ENCODE measurements around the gene TMED10. TPM values are rescaled to one million over a fixed set of nuclear protein-coding genes. Genes with fewer than 3 reads are reported as not detected.
A peak's percentile ranks its signal among the peaks of the same experiment; 100 is the strongest.
"Not testable (repeated sequence)": the region's sequence is repeated elsewhere in the genome, so short reads cannot be mapped to it uniquely, and the experiment has no call there.

Gene TMED10
- total RNA-seq, 1 donor, result 306 TPM

DNA sequence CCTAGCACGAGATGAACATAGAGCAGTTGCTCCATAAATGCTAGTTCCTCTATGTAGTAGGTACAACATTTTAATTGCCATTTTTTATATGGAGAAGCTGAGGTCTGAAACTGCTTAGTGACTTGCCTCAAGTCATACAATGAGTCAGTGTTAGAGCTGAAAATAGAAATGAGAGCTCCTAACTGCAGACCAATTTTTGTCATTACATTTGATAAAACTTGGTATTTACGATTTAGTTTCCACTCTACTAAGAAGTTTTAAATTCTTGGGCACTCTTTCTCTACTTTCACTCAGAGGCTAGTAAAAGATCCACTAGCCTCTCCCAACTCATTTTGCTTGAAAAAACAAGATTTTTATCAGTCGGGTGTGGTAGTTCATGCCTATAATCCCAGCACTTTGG is 8.1 kb upstream of the TMED10 start:
- Histone ChIP-seq H3K79me2 (ENCODE audit: insufficient read depth, low read length) (no peaks in the 10 kb centered on the region), H2AFZ (ENCODE audit: low read length) (peak overlapping the region; percentile 33), H4K20me1 (ENCODE audit: insufficient read depth, low read length) (no peaks in the 10 kb centered on the region), H3K9me3 (ENCODE audit: low read depth, low read length) (no peaks in the 10 kb centered on the region), H3K4me1 (ENCODE audit: insufficient read depth, low read length) (peaks cover 33% of the 10 kb centered on the region), H3K27ac (ENCODE audit: low read depth, low read length) (peak overlapping the region; percentile 80), H3K27me3 (ENCODE audit: insufficient read depth, low read length) (no peaks in the 10 kb centered on the region), H3K4me2 (ENCODE audit: insufficient read depth, low read length) (peak overlapping the region; percentile 48), H3K4me3 (ENCODE audit: insufficient read depth, low read length) (no peak overlapping the region), H3K36me3 (ENCODE audit: insufficient read depth, low read length) (no peaks in the 10 kb centered on the region)
- no peak for TF ChIP-seq CTCF (IDR thresholded peaks at IDR 0.05; ENCODE audit: extremely low read depth, low read depth, low read length)
- peak; percentile 77 for DNase-seq (ENCODE audit: insufficient read length, low spot score, missing footprints)

DNA sequence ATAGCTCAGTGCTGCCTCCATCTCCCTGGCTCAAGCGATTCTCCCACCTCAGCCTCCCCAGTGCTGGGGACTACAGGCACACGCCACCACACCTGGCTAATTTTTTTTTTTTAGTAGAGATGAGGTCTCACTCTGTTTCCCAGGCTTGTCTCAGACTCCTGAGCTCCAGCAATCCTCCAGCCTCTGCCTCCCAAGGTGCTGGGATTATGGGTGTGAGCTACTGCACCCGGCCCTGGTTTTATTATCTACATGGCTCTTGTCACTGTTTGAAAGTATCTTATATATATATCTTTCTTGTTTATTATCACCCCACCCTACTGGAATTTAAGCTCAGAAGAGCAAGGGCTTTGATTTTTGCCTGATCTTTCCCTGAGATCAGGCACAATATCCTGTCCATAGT is 7.6 kb upstream of the TMED10 start:
- TF ChIP-seq CTCF (IDR thresholded peaks at IDR 0.05; ENCODE audit: extremely low read depth, low read depth, low read length), result no peak
- Histone ChIP-seq H3K9me3 (ENCODE audit: low read depth, low read length) (no peaks in the 10 kb centered on the region), H3K27me3 (ENCODE audit: insufficient read depth, low read length) (no peaks in the 10 kb centered on the region), H3K27ac (ENCODE audit: low read depth, low read length) (peak overlapping the region; percentile 80), H3K79me2 (ENCODE audit: insufficient read depth, low read length) (no peaks in the 10 kb centered on the region), H4K20me1 (ENCODE audit: insufficient read depth, low read length) (no peaks in the 10 kb centered on the region), H3K36me3 (ENCODE audit: insufficient read depth, low read length) (no peaks in the 10 kb centered on the region), H2AFZ (ENCODE audit: low read length) (no peak overlapping the region), H3K4me2 (ENCODE audit: insufficient read depth, low read length) (peak overlapping the region; percentile 48), H3K4me3 (ENCODE audit: insufficient read depth, low read length) (no peak overlapping the region), H3K4me1 (ENCODE audit: insufficient read depth, low read length) (peaks cover 33% of the 10 kb centered on the region)
- DNase-seq (ENCODE audit: insufficient read length, low spot score, missing footprints), result no peak

GRCh38 chr14:75183225-75183624 is 6.8 kb upstream of the TMED10 start:
- Histone ChIP-seq H2AFZ (ENCODE audit: low read length) (peak overlapping the region; percentile 57), H3K27ac (ENCODE audit: low read depth, low read length) (peak overlapping the region; percentile 80), H3K27me3 (ENCODE audit: insufficient read depth, low read length) (no peaks in the 10 kb centered on the region), H3K4me3 (ENCODE audit: insufficient read depth, low read length) (no peak overlapping the region), H3K36me3 (ENCODE audit: insufficient read depth, low read length) (no peaks in the 10 kb centered on the region), H3K79me2 (ENCODE audit: insufficient read depth, low read length) (no peaks in the 10 kb centered on the region), H3K9me3 (ENCODE audit: low read depth, low read length) (no peaks in the 10 kb centered on the region), H3K4me2 (ENCODE audit: insufficient read depth, low read length) (peak overlapping the region; percentile 31), H4K20me1 (ENCODE audit: insufficient read depth, low read length) (no peaks in the 10 kb centered on the region), H3K4me1 (ENCODE audit: insufficient read depth, low read length) (peaks cover 33% of the 10 kb centered on the region)
- no peak for TF ChIP-seq CTCF (IDR thresholded peaks at IDR 0.05; ENCODE audit: extremely low read depth, low read depth, low read length)
- DNase-seq (ENCODE audit: insufficient read length, low spot score, missing footprints), result no peak

GRCh38 chr14:75182821-75183220 is 6.4 kb upstream of the TMED10 start:
- no peaks in the 10 kb centered on the region for H3K79me2 ChIP-seq (ENCODE audit: insufficient read depth, low read length)
- DNase-seq (ENCODE audit: insufficient read length, low spot score, missing footprints), result peak; percentile 77
- H3K9me3 ChIP-seq (ENCODE audit: low read depth, low read length), result no peaks in the 10 kb centered on the region
- no peaks in the 10 kb centered on the region for H3K36me3 ChIP-seq (ENCODE audit: insufficient read depth, low read length)
- no peak overlapping the region for H3K4me3 ChIP-seq (ENCODE audit: insufficient read depth, low read length)
- H3K27ac ChIP-seq (ENCODE audit: low read depth, low read length), result peak overlapping the region; percentile 80
- no peak for TF ChIP-seq CTCF (IDR thresholded peaks at IDR 0.05; ENCODE audit: extremely low read depth, low read depth, low read length)
- H2AFZ ChIP-seq (ENCODE audit: low read length), result peak overlapping the region; percentile 5
- H4K20me1 ChIP-seq (ENCODE audit: insufficient read depth, low read length), result no peaks in the 10 kb centered on the region
- H3K4me1 ChIP-seq (ENCODE audit: insufficient read depth, low read length), result peaks cover 33% of the 10 kb centered on the region
- H3K4me2 ChIP-seq (ENCODE audit: insufficient read depth, low read length), result peak overlapping the region; percentile 31
- no peaks in the 10 kb centered on the region for H3K27me3 ChIP-seq (ENCODE audit: insufficient read depth, low read length)

- not testable (repeated sequence) for H2AFZ ChIP-seq (ENCODE audit: low read length); H3K36me3 ChIP-seq (ENCODE audit: insufficient read depth, low read length); H3K4me2 ChIP-seq (ENCODE audit: insufficient read depth, low read length); H3K9me3 ChIP-seq (ENCODE audit: low read depth, low read length); H3K4me3 ChIP-seq (ENCODE audit: insufficient read depth, low read length); H3K79me2 ChIP-seq (ENCODE audit: insufficient read depth, low read length); H3K27me3 ChIP-seq (ENCODE audit: insufficient read depth, low read length); H4K20me1 ChIP-seq (ENCODE audit: insufficient read depth, low read length); DNase-seq (ENCODE audit: insufficient read length, low spot score, missing footprints)
- H3K4me1 ChIP-seq (ENCODE audit: insufficient read depth, low read length), result peaks cover 33% of the 10 kb centered on the region
- peak overlapping the region; percentile 80 for H3K27ac ChIP-seq (ENCODE audit: low read depth, low read length)
Measured at GRCh38 chr14:75182163-75182562, 5.8 kb upstream of the TMED10 start.

All from osteoblast (primary cell).